T-helper 2 cell (primary cell): Measurements from ENCODE around the gene KRTAP19-4.

Source experiments
- DNase-seq, 5 experiments: peaks; one replicate each; pipeline versions ENCODE4 v3.0.0 to v3.0.0-alpha.2; 2012 to 2022
- total RNA-seq, 2 donors: gene quantifications; one replicate each; lab custom pipeline; 2026; lab: John Stamatoyannopoulos, UW

Gene KRTAP19-4
- 0 reads per million in 2 donors for total RNA-seq

DNA sequence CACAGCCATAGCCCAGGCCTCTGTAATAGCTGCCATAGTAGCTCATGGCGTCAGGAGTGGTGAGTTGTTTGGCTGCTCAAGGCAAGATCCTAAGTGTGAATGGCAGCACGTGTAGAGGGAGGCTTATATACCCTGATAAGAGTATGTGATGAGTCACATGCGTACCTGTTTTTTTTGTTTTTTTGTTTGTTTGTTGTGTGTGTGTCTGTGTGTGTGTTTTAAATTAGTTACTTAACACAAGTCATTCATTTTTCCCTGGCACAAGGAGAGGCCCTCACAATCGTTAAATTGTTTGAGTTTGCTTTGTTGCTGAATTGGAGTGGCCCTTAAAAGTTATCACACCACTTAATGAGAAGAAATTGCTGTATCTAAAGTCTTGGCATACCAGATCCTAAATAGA is at the start of gene KRTAP19-4:
TSS of gene KRTAP19-4 (minus strand) at position 101 of the 400 bp plus-strand sequence. CDS start at position 46, 55 bp downstream.
- no peak for DNase-seq

- no peak for DNase-seq
These were observed 44.8 kb upstream of the KRTAP19-4 start, which contains the start of gene KRTAP19-6 for GRCh38 chr21:30541764-30542163. KRTAP19-6 (minus strand) TSS chr21:30541864; CDS start chr21:30541833, 31 bp downstream.

GRCh38 chr21:30518876-30519275 is 21.9 kb upstream of the KRTAP19-4 start:
- DNase-seq = no peak

DNA sequence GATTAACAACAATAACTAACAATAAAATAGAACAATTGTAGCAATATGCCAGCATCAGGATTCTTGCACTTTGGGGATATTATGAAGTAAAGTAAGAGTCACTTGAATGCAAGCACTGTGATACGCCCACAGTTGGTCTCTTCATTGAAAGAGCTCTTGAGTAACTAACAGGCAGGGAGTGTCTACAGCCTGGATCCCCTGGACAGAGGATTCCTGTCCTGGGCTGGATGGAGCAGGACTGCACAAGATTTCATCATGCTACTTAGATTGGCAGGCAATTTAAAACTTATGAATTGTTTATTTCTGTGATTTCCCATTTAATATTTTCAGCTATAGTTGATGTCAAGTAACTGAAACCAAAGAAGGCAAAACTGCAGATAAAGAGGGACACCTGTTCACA is 18.7 kb upstream of the KRTAP19-4 start:
- DNase-seq = no peak

DNA sequence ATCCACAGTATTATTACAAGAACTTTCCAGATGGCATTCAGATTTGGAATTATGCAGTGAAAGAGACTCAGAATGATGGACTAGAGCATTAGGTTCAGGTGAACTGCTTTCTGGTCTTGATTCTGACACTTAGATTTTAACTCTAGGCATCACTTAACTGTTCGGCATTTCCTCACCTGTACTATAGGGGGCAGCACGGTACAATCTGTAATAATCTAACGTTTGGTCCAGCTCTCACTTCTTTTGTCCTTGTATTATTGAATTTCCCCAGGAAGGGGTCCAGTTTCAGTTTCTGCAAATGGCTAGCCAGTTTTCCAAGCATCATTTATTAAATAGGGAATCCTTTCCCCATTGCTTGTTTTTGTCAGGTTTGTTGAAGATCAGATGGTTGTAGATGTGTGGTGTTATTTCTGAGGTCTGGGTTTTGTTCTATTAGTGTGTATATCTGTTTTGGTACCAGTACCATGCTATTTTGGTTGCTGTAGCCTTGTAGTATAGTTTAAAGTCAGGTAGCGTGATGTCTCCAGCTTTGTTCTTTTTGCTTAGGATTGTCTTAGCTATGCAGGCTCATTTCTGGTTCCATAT is 8.7 kb upstream of the KRTAP19-4 start:
- peak in 1 of 5 experiments; percentile 6 for DNase-seq

DNA sequence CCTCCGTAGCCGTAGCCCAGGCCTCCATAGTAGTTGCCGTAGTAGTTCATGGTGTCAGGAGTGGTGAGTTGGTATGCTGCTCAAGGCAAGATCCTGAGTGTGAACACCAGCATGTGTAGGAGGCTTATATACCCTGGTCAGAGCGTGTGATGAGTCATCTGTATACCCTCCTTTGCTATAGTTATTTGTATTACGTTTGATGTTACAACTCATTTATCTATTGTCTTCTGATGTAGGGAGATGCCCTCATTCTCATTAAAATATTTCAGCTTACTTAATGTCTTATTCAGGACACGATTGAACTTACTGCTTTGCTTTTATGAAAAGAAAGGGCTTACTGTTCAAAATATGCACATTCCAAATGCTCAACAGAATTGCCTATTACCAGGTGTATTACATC is 5.1 kb upstream of the KRTAP19-4 start, which contains the start of gene KRTAP19-5:
TSS of gene KRTAP19-5 (minus strand) at position 101 of the 400 bp plus-strand sequence. CDS start at position 50, 51 bp downstream.
- DNase-seq = peak in 1 of 5 experiments; percentile 56

GRCh38 chr21:30491963-30492428 is 5.0 kb downstream of the KRTAP19-4 start, which contains the start of gene KRTAP19-3:
KRTAP19-3 (minus strand) TSS chr21:30492013; CDS start chr21:30491957, 56 bp downstream.
- DNase-seq = no peak

DNA sequence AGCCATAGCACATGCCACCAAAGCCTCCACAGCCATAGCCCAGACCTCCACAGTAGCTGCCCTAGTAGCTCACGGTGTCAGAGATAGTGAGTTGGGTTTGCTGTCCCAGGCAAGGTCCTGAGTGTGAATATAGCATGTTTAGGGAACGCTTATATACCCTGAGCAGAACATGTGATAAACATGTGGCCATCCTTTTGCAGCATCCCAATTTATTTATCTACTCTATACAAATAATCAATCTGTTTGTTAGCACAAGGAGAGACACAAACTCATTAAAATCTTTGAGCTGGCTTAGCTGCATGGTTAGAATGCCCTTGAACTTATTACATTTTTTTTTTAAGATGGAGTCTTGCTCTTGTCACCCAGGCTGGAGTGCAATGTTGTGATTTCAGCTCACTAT is 9.6 kb downstream of the KRTAP19-4 start, which contains the start of gene KRTAP19-2:
TSS of gene KRTAP19-2 (minus strand) at position 101 of the 400 bp plus-strand sequence. CDS start at position 13, 88 bp downstream.
- DNase-seq = no peak

DNA sequence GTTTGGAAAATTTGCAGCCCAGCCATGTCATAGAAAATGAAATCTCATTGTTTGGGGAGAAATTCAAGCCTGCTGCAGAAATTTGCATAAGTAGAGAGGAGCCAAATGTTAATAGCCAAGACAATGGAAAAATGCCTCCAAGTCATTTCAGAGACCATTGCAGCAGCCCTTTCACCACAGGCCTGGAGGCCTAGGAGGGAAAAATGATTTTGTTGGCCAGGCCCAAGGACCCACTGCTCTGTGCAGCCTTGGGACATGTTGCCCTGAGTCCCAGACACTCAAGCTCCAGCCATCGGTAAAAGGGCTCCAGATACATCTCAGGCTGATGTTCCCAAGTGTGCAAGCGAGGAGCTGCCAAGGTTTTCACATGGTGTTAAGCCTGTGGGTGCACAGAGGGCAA is 10.8 kb downstream of the KRTAP19-4 start:
- no peak for DNase-seq

GRCh38 chr21:30482130-30482529 is 14.8 kb downstream of the KRTAP19-4 start:
- DNase-seq = no peak

DNA sequence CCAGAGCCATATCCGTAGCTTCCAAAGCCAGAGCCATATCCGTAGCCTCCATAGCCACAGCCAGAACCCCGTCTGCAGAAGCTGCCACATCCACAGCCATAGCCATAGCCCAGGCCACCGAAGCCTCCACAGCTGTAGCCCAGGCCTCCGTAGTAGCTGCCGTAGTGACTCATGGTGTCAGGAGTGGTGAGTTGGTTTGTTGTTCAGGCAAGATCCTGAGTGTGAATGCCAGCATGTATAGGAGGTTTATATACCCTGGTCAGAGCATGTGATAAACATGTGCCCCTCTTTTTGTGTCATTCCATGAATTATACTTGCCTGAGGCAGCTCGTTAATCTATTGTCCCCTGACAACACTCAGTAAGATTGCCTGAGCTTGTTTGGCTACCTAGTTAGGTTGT is 16.8 kb downstream of the KRTAP19-4 start, which contains the start of gene KRTAP19-1:
TSS of gene KRTAP19-1 (minus strand) at position 223 of the 400 bp plus-strand sequence. CDS start at position 173, 50 bp downstream.
- DNase-seq = no peak

GRCh38 chr21:30479259-30479658 is 17.7 kb downstream of the KRTAP19-4 start:
- no peak for DNase-seq

DNA sequence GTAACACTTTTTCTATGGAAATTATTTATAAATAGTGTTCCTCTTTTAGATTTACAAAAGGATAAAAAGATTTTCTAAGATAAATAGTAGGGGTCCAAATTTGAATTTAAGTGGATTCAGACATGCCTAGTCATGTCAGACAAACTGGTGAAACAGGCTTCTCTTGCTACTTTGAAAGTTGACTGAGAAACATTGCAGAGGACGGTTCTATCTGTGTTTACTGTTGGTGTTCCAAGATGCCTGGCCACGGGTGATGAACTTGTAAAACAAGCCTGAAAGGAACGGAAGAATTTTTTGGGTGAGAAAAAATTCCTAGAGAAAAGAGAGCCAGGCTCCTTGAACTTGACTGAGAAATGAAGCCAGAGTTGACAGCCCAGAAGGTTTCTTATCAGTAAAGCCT is 19.0 kb downstream of the KRTAP19-4 start:
- DNase-seq = no peak

DNA sequence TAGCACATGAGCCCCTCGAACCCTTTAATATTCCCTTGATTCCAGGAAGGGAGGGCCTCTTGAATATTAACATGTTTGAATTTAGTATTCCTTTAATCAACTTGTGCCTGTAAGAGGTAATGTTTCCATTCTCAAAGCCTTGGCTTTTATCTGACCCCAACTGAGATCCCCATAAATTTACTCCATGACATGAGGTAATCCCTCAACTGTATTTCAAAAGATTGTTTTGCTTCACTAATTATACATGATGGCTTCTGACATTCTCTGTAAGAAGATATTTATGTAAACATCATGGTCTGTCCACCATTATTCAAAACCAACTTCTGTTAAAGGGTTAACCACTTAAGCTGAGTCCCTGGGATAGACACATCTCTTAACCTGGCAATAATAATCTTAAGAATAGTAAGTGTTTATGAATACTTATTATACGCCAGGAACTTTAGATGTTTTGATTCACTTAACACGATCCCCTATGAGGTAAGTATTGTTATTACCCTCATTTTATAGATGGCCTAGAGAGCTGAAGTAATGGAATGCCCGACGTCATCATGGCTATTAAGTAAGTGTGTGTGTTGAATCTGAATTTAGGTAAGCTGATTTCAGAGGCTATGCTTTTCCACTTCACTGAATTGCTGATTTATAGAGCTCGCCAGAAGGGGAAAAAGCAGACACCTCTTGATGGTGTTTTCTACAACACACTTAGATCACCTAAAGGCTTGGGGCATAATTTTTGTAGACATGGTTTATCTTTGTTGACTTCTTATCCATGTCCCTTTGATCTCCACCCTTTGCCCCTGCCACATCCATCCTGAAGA is 27.9 kb downstream of the KRTAP19-4 start:
- no peak for DNase-seq

DNA sequence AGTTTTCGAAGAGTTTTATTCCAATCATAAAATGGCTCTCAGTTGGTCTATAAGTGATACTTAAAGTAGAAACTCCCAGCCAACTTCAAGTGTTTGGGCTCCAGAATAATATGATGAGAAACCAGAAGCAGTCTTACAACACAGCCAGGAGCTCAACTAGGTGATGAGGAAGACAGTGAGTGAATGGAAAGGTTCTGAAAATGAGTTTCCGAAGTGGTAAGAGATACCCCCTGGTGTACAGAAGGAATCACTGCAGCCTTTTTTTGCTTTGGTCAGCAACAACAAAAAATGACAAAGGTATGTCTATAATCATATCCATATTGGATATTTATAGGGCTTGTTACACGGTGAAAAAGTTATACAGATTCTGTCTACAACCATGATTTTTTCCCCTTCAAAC is 33.3 kb downstream of the KRTAP19-4 start:
- peak in 1 of 5 experiments; percentile 13 for DNase-seq

- no peak for DNase-seq
These were observed 48.5 kb downstream of the KRTAP19-4 start for GRCh38 chr21:30448514-30448913.

DNA sequence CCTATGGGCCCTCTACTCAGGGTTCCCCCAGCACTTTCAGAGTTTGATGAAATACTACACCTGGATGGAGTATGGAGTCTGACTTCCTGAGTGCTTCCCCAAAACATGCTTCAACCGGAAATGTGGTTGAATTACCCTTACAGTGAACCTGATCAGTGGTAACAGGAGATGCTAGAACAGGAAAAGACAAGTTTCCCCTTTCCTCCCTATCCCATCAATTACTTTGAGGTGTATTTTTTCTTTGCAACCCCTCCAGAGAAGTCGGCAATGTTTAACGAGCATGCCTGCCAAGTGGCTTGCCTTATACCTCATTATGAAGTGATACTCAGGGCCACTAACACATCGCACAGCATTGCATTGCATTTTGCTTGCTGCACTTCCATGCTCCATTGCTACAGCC is 49.9 kb downstream of the KRTAP19-4 start:
- no peak for DNase-seq
